HepG2 (cell line): ENCODE results near the gene DEFB127. TPM values are rescaled to one million over a fixed set of nuclear protein-coding genes. Genes with fewer than 3 reads are reported as not detected.

ENCODE experiments used
- polyA plus RNA-seq, 8 experiments: library from polyadenylated mRNA; depleted of rRNA in 3 of 8; stranded (reverse) in 7 of 8; unstranded in 1 of 8; fragments of >200 nt; fragmentation: Illumina TruSeq in 4 of 8; extraction: Trizol in 4 of 8; gene quantifications; 2 replicates each; pipeline versions ENCODE4 v1.2.1 to v1.2.3, GENCODE V29; 2011 to 2016; ENCODE audit warnings: low read depth in 4 of 8, missing spikeins in 1 of 8, mixed read lengths in 1 of 8; ENCODE audit not compliant: insufficient read depth in 1 of 8
- total RNA-seq, 5 experiments: library from RNA; depleted of rRNA; stranded (reverse); fragments of >200 nt; fragmentation: Illumina TruSeq; extraction: Trizol; gene quantifications; 2 replicates each; pipeline ENCODE4 v1.2.3, GENCODE V29; 2016; ENCODE audit warnings: low read depth in 1 of 5

Gene DEFB127
- total and polyA plus RNA-seq, 2 of the 13 experiments (the other 11 are each of a cell fraction or from before 2014, with no cell fraction given) = not detected

Other genes starting within 250 kb of the DEFB127 start
- gene DEFB125, start 69.8 kb upstream of the DEFB127 start, total RNA-seq (2016; rRNA removed; fragmentation: Illumina TruSeq; extraction: Trizol) = not detected in 2 replicates
- not detected in 2 replicates for gene DEFB125, start 69.8 kb upstream of the DEFB127 start, polyA plus RNA-seq (2011; rRNA removed)
- not detected in 2 replicates for gene DEFB126, start 14.9 kb upstream of the DEFB127 start, total RNA-seq (2016; rRNA removed; fragmentation: Illumina TruSeq; extraction: Trizol)
- gene DEFB126, start 14.9 kb upstream of the DEFB127 start, polyA plus RNA-seq (2011; rRNA removed) = not detected in 2 replicates
- gene DEFB128, start 32.3 kb downstream of the DEFB127 start, total RNA-seq (2016; rRNA removed; fragmentation: Illumina TruSeq; extraction: Trizol) = not detected in 2 replicates
- gene DEFB128, start 32.3 kb downstream of the DEFB127 start, polyA plus RNA-seq (2011; rRNA removed) = not detected in 2 replicates
- gene DEFB129, start 69.8 kb downstream of the DEFB127 start, total RNA-seq (2016; rRNA removed; fragmentation: Illumina TruSeq; extraction: Trizol) = not detected in 2 replicates
- gene DEFB129, start 69.8 kb downstream of the DEFB127 start, polyA plus RNA-seq (2011; rRNA removed) = not detected in 2 replicates
- not detected in 2 replicates for gene DEFB132, start 100.3 kb downstream of the DEFB127 start, total RNA-seq (2016; rRNA removed; fragmentation: Illumina TruSeq; extraction: Trizol)
- gene DEFB132, start 100.3 kb downstream of the DEFB127 start, polyA plus RNA-seq (2011; rRNA removed) = not detected in 2 replicates
- 3.8 and 4.7 TPM in 2 replicates for gene C20orf96, start 133.3 kb downstream of the DEFB127 start, total RNA-seq (2016; rRNA removed; fragmentation: Illumina TruSeq; extraction: Trizol)
- gene C20orf96, start 133.3 kb downstream of the DEFB127 start, polyA plus RNA-seq (2011; rRNA removed) = 18.2 and 20.6 TPM in 2 replicates
- gene ZCCHC3, start 140.1 kb downstream of the DEFB127 start, total RNA-seq (2016; rRNA removed; fragmentation: Illumina TruSeq; extraction: Trizol) = 56.2 and 63.0 TPM in 2 replicates
- 43.8 and 46.6 TPM in 2 replicates for gene ZCCHC3, start 140.1 kb downstream of the DEFB127 start, polyA plus RNA-seq (2011; rRNA removed)
- gene SOX12, start 168.1 kb downstream of the DEFB127 start, total RNA-seq (2016; rRNA removed; fragmentation: Illumina TruSeq; extraction: Trizol) = 12.1 and 18.7 TPM in 2 replicates
- gene SOX12, start 168.1 kb downstream of the DEFB127 start, polyA plus RNA-seq (2011; rRNA removed) = 10.0 and 11.5 TPM in 2 replicates
- gene NRSN2, start 189.7 kb downstream of the DEFB127 start, total RNA-seq (2016; rRNA removed; fragmentation: Illumina TruSeq; extraction: Trizol) = 28.4 and 32.3 TPM in 2 replicates
- gene NRSN2, start 189.7 kb downstream of the DEFB127 start, polyA plus RNA-seq (2011; rRNA removed) = 49.4 and 63.3 TPM in 2 replicates
- gene TRIB3, start 223.3 kb downstream of the DEFB127 start, total RNA-seq (2016; rRNA removed; fragmentation: Illumina TruSeq; extraction: Trizol) = 106 and 115 TPM in 2 replicates
- 150 and 241 TPM in 2 replicates for gene TRIB3, start 223.3 kb downstream of the DEFB127 start, polyA plus RNA-seq (2011; rRNA removed)